DMS 273 (cell line): Measurements from ENCODE around the gene SORCS2.

ENCODE experiments used
- DNase-seq: peaks from one replicate; lab custom pipeline; 2025; ENCODE audit not compliant: unreplicated experiment; lab: John Stamatoyannopoulos, UW

Gene SORCS2

DNA sequence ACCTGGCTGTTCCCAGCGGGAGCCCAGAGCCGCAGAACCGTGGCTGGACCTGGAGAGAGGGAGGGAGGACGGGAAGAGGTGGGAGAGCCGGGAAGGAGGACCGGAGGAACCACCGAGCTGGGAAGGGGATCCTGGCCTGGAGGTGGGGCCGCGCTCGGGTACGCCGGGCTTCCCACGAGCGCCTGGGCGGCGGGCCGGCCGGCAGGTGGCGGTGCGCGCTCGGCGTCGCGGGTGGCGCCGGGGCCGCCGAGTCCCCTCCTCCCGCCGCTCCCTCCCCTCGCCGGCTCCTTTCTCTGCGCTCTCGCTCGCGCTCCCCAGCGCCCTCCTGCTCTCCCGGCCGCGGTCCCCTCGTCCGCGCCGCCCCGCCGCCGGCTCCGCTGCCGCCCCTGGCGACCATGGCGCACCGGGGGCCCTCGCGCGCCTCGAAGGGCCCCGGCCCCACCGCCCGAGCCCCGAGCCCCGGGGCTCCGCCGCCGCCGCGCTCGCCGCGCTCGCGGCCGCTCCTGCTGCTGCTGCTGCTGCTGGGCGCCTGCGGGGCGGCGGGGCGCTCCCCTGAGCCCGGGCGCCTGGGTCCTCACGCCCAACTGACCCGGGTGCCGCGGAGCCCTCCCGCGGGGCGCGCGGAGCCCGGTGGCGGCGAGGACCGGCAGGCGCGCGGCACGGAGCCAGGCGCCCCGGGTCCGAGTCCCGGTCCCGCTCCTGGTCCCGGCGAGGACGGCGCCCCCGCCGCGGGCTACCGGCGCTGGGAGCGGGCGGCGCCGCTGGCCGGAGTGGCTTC lies at the start of gene SORCS2:
Gene SORCS2, plus strand, starts transcription at position 287 of the 778 bp plus-strand sequence.
- DNase-seq: peak; percentile 85

DNA sequence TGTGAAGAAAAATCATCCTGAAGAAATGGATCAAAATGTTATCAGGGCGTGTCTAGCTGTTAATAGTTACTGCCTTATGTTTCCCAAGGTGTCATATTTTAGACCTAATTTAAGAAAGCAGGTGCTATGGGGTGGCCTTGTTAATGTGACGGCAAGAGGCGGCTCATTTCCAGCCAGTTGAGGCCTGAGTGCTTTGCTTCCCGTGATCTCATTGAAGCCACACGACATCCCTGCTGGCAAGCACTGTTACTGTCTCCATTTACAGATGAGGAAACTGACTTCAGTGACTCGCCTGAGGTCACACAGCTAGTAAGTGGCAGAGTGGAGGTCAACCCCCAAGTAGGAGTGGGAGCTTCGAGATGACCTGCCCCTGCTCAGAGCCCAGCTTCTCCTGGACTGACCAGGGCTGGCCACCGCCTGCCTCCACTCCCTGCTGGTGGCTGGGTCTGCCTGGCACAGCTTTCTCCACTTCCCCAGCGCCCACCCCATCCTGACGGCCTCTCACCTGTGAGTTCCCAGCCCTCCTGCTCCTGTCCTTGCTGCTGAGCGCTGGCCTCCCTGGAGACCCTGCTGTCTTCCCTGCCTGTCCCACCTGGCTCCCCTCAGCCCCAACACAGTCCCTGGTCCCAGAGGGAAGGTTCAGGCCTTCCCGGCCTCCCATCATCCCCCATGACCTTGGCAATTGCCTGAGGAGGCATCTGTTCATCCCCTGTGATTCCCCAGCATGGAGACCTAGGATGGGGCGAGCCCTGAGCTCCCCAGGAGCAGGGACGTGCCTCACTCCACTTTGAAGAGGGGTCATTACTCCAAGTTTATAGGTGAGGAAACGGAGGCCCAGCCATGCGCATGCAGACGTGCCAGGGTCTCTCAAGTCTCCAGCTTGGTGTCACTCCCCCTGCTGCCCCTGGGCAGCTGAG lies 47.7 kb upstream of the SORCS2 start:
- DNase-seq: peak; percentile 8

DNA sequence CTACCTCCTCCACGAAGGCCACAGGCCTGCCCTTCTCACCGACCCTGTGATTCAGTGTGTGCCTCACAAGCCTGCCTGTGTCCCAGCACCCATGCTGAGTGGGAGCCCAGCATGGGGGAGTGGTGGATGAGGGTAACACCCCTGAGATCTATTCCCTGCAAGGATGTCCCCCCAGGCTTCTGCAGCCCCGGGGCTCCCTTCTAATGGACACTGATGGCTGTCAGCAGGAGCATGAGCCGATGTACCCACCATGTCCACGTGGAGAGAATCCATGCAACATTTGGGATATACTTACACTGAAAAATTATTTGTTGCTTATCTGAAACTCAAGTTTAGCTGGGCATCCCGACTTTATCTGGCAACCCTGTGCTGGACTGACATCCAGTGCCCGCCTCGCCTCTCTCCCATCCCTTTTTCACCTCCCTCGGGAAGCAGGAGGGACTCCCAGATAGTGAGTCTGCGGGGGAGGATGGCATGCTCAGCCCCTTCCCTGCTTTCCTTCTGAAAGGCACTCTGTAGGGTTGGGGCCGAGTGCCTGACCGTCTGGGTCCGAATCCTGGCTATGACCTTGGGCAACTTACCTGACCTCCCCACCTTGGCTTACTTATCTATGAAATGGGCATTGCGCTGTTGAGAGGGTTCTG lies 46.9 kb upstream of the SORCS2 start:
- DNase-seq: no peak

DNA sequence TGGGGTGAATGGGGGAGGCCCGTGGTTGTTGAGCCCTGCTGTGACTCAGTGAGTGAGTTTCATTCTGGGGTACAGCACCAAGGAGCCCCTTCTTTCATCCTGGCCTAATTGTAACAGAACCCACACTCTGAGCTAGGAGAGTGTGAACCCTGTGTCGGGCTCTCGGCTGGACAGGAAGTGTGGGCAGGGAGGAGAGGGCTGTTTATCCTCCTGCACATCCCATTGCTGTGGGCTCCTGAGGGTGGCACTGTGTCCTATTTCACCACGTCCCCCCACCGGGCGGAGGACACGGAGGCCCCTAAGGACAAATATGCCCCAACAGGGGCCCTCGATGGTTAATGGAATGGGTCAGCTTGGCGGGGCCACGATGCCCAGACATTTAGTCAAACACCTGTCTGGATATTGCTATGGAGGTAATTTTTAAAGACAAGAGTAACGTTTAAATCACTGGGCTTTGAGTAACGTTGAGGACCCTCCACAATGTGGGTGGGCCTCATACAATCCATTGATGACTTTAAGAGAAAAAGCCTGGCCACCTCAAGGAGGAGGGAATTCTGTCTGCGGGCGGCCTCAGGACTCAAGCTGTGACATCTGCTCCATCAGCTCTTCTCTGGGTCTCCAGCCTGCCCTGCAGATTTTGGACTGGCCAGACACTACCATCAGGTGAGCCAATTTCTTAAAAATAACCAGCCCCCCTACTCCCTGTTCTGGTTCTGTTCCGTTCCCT lies 46.1 kb upstream of the SORCS2 start:
- DNase-seq: no peak

DNA sequence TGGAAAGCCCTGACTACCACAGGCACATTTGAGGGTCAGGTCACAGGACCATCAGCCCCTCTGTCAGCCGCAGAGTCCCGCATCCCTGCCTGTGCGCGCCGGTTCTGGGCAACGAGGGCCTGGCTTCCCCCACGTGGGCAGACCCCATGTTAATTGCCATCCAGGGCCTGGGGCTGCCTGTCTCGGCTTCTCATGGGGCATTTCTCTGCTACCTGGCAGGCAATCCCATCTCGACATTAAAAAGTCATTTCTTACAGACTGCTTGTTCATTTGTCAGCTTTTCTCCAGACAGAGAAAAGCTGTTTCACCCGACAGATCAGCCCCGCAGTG lies 45.6 kb upstream of the SORCS2 start:
- no peak for DNase-seq

DNA sequence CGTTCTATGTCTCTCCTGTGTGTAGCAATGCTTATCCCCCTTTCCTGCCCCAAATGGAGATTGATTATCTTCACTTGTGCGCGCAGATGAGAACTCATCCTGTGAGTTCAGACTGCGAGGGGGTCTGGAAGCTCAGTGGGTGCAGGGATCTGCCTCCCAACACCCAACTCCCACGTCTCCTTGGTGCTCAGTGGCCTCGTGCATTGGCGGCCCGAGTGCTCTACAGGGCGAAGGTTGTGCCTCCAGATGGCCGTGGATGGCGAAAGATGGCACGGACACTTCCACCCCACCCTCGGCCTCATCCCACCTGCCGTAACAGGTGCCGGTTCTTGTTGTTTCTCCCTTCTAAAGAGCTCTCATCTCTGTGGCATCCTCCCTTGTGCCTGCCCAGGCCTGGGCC lies 45.1 kb upstream of the SORCS2 start:
- DNase-seq: no peak

DNA sequence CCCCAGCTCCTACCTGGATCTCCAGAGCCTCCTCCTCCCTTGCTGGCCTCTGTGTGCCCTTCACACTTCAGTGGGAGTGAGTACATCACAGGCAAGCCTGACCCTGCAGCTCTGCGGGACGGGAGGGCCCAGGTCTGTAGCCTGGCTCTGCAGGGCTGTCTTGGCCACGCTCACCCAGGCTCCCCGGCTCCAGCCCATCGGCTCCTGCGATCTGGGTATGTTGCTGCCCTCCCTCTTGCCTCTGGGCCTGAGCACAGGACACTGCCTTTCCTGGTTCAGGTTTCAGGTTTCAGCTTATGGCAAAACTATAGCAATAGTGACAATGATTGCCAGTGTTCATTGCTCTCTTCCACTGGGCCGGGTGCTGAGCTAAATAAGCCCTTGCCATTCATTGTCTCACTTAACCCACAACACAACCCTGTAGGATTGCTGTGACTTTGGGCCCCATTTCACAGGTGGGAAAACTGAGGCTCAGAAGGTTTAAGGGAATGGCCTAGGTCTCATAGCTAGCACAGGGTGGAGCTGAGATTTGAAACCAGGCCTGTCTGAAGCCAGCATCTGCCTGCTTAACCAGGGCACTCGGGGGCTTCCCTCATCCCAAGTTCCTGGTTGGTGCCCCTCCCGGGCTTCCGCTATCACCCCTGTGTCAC lies 44.6 kb upstream of the SORCS2 start:
- DNase-seq: no peak

DNA sequence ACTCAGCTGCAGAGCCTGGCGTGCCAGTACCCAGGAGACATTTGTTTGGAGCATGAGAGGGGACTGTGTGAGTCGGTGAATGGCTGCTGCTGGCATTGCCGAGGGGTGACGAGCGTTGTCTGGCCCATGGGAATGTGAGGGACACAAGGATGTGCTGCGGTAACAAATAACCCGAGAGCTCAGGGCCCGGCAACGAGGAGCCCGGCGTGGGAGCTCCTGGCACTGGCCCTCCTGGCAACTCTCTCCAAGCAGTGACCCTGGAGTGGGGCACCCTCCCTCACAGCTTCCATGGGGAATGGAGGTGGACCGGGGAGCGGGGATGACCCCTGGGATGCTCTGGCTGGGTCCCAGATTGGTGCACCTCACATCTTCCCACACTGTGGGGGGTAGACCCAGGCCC lies 44.0 kb upstream of the SORCS2 start:
- no peak for DNase-seq

DNA sequence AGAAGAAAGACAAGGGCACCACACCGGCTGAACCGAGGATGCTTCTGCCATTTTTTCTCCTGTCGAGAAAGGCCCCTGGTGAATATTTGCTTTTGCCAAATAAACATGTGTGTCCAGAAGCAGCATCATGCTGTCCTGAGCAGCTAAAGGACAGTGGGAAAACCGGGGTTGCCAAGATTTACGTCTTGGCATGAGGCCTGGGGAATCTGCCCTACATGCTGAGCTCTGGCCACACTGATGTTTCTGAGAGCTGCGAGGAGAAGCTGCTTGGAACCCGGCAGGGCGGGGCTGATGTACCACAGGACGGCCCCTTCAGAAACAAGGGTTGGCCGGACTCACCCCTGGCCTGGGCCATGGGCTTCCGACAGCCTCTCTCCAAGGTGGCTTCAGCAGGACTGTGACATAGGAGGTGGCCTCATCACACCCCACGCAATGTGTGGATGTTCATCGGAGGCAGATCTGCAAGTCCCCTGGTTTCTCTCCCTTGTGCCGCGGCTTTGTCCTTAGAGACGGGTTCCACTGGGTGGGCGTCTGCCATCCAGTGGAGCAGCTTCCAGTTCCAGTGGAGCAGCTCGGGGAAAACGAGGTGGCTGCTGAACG lies 42.2 kb upstream of the SORCS2 start:
- no peak for DNase-seq

DNA sequence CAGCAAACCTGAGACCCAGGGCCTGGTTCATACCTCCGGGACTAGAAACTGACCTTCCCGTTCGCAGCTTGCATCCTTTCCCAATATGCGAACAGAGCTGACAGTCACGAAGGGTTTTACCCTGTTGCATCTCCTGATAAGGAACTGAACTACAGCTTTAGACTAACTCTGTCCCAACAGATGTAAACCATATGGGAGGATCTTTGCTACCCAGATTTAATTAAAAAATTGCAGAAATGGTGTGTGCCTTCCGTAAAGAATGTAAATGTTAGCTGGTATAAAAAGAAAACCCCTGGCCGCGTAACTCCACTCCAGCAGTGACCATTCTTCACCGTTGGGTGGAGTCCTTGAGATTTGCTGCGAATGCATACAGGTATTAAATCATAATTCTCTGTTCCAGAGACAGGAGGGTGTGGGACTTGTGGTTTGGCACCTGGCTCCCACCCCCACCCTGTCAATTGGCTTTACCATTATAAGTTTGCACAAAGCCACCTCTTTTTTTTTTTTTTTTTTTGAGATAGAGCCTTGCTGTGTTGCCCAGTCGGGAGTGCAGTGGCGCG lies 40.6 kb upstream of the SORCS2 start:
- no peak for DNase-seq

DNA sequence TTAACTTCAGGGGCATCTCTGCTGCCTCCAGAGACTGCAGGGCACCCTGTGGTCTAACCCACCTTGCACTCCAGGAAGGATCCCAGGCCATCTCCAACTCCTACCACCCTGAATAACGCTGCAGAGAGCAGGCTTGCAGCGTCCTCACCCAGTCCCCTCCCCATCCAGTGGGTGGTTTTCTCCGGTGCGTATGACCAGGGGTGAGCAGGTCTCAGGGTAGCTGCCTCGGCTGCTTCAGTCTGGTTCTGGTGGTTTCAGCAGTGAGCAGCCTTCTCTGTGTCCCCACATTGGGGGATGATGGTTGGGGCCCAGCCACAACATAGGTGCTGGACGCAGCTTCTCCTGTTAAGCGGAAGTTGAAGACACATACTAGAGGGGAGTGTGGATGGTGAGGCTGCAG lies 38.6 kb upstream of the SORCS2 start:
- no peak for DNase-seq

DNA sequence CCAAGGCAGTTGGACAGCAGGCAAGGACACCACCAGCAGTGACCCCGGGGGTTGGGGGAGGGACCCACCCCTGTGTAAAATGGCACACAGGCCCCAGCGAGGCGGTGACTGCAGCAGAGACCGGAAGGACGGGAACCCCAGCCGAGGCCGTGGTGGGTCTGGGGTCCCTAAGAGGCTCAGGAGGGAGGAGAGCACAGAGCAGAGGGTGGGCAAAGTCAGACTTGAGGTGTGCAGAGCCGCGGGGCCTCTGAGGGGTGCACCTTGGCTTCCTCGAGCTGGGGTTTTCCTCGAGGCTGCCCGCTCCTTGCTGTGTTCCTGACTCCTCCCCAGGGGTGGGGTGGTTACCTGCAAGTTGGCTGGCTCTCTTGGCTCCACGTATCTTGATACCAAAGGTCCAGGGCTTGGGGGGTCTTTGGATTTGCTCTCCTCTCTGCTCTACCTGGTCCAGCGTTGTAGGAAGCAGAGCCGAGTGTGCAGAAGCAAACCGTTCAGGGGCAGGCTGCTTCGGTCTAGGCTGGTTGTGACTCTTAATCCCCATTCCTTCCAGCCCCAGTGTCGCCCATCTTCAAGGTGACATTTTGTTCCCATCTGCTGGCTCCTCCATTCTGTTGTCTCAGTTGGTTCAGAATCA lies 37.9 kb upstream of the SORCS2 start:
- no peak for DNase-seq

DNA sequence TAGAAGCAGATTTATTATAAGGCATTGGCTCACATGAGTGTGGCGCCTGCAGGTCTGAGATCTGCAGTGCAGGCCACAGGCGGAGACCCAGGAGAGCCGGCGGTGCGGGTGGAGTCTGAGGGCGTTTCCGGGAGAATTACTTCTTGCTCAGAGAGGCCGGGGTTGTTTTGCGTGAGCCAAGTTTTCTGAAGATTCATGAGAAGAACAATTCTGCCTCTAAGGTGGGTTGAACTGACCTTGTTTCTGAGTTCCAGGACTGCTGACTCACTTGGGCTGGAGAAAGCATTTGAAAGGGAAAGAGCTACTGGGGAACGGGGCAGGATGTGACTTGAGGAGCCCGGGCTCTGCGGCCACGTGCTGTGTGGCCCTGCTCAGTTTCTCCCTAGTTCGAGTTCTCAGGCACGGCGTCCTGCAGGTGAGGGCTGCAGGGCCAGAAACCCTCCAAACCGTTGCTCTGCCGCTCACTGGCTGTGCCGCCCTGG lies 36.7 kb upstream of the SORCS2 start:
- no peak for DNase-seq

DNA sequence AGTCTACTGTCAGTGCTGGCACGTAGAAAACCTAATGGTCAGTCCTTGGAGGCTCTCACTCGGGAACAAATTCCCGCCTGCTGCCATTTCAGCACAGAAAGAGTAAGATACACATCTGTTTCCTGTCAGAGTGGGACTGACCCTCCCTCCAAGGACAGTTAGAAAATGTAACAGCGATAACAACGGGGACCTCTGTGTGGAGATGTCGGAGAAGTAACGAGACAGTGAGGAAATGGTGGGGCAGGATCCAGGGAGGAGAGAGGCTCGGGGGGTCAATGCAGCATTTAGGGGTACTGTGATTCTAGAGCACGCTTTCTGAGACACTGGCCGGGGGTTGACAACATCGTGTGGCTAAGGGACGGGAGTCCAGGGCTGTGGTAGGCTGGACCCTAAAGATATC lies 36.0 kb upstream of the SORCS2 start:
- no peak for DNase-seq

DNA sequence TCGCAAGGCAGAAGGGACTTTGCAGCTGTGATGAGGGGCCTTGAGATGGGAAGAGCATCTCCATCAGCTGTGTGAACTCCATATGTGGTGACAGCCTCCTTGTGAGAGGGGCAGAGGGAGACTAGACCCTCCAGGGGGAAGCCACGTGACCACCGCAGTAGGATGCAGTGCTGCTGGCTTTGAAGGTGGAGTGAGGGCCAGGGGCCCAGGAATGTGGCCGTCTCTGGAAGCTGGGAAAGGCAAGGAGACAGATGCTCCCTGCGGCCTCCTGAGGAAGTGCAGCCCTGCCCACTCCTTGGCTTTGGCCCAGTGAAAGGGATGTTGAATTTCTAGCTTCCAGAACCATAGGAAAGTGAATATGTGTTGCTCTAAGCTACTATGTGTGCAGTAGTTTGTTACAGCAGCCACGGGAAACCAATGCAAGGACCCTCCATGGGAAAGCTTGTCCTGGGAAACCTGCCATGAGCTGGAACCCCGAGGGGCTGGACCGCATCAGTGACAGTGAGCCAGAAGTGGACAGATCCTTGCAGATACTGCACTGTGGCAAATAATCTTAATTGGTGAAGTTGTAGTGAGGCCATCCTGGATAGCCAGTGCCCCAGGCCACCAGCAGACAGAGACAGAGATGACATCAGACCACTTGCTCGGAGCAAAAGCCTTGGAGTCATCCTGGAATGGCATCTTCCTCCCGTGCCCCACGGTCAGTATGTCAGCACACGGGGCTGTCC lies 35.4 kb upstream of the SORCS2 start:
- peak; percentile 40 for DNase-seq

DNA sequence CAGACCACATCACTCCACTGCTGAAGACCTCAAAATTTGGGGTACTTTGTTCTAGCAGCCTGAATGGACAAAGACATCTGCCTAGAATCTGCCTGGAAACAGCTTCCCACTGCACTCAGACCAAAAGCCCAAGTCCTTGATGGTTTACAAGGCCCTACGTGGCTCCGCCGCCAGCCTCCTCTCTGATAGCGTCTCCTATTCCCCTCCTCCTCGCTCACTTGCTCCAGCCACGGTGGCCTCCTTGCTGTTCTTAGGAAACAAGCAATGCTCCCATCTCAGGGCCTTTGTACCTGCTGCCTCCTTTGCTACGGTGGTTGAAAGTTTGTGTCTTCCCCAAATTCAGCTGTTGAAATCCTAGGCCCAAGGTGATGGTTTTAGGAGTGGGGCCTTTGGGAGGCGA lies 34.7 kb upstream of the SORCS2 start:
- no peak for DNase-seq

DNA sequence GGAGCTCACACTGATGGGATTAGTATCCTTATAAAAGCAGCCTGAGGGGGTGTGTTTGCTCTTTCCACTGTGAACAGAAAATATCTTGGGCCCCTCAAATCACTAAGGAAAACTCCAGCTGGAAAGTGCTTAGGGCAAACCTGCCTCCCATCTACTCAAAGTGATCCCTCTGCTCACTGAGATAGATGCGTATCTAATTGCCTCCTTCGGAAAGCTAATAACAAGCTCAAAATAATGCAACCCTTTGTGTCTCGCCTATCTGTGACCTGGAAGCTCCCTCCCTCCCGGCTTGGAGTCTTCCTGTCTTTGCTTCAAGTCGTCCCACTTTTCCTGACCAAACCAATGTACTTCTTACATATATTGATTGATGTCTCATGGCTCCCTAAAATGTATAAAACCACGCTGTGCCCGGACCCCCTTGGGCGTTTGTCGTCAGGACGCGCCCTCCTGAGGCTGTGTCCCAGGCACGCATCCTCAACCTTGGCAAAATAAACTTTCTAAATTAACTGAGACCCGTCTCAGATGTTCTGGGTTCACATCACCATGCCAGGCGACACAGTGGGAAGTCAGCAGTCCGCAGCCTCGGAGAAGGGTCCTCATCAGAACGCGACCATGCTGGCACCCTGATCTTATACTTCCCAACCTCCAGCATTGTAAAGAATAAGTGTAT lies 34.1 kb upstream of the SORCS2 start:
- no peak for DNase-seq

DNA sequence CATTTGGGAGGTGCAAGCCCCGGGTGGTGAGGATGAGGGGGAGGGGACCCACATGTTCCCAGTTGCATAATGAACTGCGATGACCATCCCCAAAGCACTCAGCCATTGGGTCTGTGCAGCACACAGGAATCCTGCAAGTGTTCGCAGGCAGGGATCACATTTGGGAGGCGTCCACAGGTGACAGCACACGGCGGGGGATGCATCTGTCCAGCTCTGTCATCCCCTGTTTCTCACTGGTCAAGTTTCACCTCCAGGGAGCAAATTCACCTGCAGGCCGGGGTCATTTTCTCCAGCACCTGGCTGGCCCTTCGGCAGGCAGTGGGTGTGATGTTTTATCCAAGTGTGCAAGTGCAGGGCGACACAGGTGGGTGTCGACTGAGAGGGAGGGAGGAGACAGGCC lies 33.3 kb upstream of the SORCS2 start:
- DNase-seq: no peak
